Measurements from ENCODE around the gene VPS37C. TPM values are rescaled to one million over a fixed set of nuclear protein-coding genes. Genes with fewer than 3 reads are reported as not detected.

Gene VPS37C
- total and polyA plus RNA-seq, 2 of the 13 experiments (the other 11 are each of a cell fraction or from before 2014, with no cell fraction given): 7.5 to 8.8 TPM

DNA sequence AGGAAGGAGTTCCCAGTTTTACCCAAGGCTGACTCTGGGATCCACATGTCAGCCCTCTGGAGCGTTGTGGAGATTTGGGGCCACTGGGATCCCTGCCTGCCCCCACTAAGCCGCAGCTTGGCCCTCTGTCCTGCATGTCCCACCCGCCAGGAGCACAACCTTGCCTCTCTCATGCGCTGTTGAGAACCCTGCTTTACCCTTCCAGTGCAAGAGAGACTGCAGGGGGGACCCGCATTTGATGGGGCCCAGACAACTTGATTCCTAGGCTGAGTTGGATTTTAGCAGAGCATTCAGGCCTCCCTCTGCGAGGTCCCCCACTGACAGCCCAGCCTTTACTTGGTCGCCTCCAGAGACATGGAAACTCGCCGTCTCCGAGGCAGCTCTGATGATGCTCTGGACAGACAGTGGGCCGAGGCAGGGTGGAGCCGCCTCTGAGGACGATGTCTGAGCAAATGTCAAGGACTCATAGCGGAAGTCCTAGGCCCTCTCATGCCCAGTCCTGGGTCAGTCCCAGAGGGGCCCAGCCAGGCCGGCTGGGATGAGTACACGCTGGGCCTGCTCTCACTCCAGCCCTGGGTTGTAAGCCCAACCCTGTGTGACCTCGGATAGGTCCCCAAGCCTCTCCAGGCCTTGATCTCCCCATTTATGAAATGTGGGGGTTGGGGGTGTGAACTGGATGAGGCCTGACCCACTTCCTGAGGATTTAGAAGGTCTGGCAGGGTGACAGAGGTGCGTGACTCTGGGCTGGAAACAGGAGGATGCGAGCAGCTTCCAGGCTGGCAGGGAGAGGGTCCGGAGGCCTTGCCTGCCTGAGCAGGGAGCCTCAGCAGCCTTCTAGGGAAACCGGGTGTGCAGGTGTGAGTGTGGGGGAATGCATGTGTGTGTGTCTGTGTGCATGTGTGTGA is 58.3 kb downstream of the VPS37C start:
- Histone ChIP-seq H3K27me3 (ENCODE audit: control insufficient read depth in 1 of 2, insufficient read depth in 2 of 2, low read length in 2 of 2) (peaks cover 0 to 22% of the 10 kb centered on the region in 2 experiments; a peak in 2 of 5 replicates), H3K4me2 (ENCODE audit: low read depth, low read length) (no peak overlapping the region), H3K27ac (ENCODE audit: extremely low read length, insufficient read depth, low read length) (no peak overlapping the region), H3K9ac (ENCODE audit: insufficient read depth, low read depth, low read length) (no peak overlapping the region), H3K36me3 (replicated peaks in 1 of 2; ENCODE audit: control insufficient read depth in 1 of 2, insufficient read depth in 2 of 2, low read length in 2 of 2) (no peaks in the 10 kb centered on the region), H4K20me1 (ENCODE audit: insufficient read depth, low read length) (no peaks in the 10 kb centered on the region), H3K4me1 (ENCODE audit: insufficient read depth, low read length) (no peaks in the 10 kb centered on the region), H3K9me3 (ENCODE audit: low read length) (peaks cover 8% of the 10 kb centered on the region; the same call in 1 of the 2 replicates), H2AFZ (ENCODE audit: low read length) (no peak overlapping the region), H3K79me2 (ENCODE audit: insufficient read depth, low read length) (no peaks in the 10 kb centered on the region), H3K4me3 (replicated peaks in 1 of 3; ENCODE audit: insufficient read depth in 1 of 3, low read depth in 2 of 3, low read length in 3 of 3) (no peak overlapping the region)
- TF ChIP-seq NR3C1 (CRISPR knock-in tag; IDR thresholded peaks at IDR 0.05): no peak
- no peak for TF ChIP-seq ZNF660 (CRISPR knock-in tag; IDR thresholded peaks at IDR 0.05; ENCODE audit: borderline replicate concordance, low read depth)
- TF ChIP-seq, protein P1, sequence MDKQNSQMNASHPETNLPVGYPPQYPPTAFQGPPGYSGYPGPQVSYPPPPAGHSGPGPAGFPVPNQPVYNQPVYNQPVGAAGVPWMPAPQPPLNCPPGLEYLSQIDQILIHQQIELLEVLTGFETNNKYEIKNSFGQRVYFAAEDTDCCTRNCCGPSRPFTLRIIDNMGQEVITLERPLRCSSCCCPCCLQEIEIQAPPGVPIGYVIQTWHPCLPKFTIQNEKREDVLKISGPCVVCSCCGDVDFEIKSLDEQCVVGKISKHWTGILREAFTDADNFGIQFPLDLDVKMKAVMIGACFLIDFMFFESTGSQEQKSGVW (CRISPR knock-in tag; IDR thresholded peaks at IDR 0.05; ENCODE audit: borderline replicate concordance): no peak
- TF ChIP-seq RFX5 (IDR thresholded peaks at IDR 0.05; ENCODE audit: low read depth, low read length): no peak
- no peak for TF ChIP-seq ZFY (CRISPR knock-in tag; IDR thresholded peaks at IDR 0.05)
- TF ChIP-seq ZNF549 (CRISPR knock-in tag; IDR thresholded peaks at IDR 0.05): no peak
- TF ChIP-seq KLF9 (CRISPR knock-in tag; IDR thresholded peaks at IDR 0.05; ENCODE audit: low read depth): no peak
- no peak for TF ChIP-seq DNMT3B (CRISPR knock-in tag; conservative IDR thresholded peaks at IDR 0.05)
- no peak for TF ChIP-seq GTF2F1 (IDR thresholded peaks at IDR 0.05; ENCODE audit: low read length)
- TF ChIP-seq HOXA3 (CRISPR knock-in tag; IDR thresholded peaks at IDR 0.05): no peak
- TF ChIP-seq ZNF891 (CRISPR knock-in tag; IDR thresholded peaks at IDR 0.05): no peak
- TF ChIP-seq, protein P2, sequence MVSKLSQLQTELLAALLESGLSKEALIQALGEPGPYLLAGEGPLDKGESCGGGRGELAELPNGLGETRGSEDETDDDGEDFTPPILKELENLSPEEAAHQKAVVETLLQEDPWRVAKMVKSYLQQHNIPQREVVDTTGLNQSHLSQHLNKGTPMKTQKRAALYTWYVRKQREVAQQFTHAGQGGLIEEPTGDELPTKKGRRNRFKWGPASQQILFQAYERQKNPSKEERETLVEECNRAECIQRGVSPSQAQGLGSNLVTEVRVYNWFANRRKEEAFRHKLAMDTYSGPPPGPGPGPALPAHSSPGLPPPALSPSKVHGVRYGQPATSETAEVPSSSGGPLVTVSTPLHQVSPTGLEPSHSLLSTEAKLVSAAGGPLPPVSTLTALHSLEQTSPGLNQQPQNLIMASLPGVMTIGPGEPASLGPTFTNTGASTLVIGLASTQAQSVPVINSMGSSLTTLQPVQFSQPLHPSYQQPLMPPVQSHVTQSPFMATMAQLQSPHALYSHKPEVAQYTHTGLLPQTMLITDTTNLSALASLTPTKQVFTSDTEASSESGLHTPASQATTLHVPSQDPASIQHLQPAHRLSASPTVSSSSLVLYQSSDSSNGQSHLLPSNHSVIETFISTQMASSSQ (IDR thresholded peaks at IDR 0.05; ENCODE audit: low read depth): no peak
- TF ChIP-seq, protein P2 (CRISPR knock-in tag; IDR thresholded peaks at IDR 0.05; ENCODE audit: borderline replicate concordance): no peak
- ChIA-PET POLR2A (no interaction called here), CTCF (ENCODE audit: low intra/inter-chr PET ratio, low total read pairs) (no interaction called here)
- BruUV-seq (replicated peaks): no TSS peak
- WGBS (ENCODE audit: low lambda C conversion rate): 49% methylated on average over 12 of the region's 21 CpGs
- intact Hi-C loops (cut with micrococcal nuclease; ENCODE audit: unreplicated experiment): no loop called here
- ATAC-seq: peak; percentile 77
- no peak for FAIRE-seq
- no peak for DNase-seq (ENCODE audit: low spot score)
- in situ Hi-C loops (cut with HindIII; ENCODE audit: extremely low pct_ligation_motif_present, low pct_unique_long_range_greater_than_20kb): no loop called here

Data from HepG2 (cell line).